ENCODE results near the gene RPS6KC1. TPM values are rescaled to one million over a fixed set of nuclear protein-coding genes. Genes with fewer than 3 reads are reported as not detected.

Gene RPS6KC1, protein sequence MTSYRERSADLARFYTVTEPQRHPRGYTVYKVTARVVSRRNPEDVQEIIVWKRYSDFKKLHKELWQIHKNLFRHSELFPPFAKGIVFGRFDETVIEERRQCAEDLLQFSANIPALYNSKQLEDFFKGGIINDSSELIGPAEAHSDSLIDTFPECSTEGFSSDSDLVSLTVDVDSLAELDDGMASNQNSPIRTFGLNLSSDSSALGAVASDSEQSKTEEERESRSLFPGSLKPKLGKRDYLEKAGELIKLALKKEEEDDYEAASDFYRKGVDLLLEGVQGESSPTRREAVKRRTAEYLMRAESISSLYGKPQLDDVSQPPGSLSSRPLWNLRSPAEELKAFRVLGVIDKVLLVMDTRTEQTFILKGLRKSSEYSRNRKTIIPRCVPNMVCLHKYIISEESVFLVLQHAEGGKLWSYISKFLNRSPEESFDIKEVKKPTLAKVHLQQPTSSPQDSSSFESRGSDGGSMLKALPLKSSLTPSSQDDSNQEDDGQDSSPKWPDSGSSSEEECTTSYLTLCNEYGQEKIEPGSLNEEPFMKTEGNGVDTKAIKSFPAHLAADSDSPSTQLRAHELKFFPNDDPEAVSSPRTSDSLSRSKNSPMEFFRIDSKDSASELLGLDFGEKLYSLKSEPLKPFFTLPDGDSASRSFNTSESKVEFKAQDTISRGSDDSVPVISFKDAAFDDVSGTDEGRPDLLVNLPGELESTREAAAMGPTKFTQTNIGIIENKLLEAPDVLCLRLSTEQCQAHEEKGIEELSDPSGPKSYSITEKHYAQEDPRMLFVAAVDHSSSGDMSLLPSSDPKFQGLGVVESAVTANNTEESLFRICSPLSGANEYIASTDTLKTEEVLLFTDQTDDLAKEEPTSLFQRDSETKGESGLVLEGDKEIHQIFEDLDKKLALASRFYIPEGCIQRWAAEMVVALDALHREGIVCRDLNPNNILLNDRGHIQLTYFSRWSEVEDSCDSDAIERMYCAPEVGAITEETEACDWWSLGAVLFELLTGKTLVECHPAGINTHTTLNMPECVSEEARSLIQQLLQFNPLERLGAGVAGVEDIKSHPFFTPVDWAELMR
- 18.5 and 27.2 TPM in 2 replicates for total RNA-seq (2014; rRNA removed; shearing (Covaris generic))

GRCh38 chr1:213051127-213051880 lies at the start of gene RPS6KC1:
Gene RPS6KC1 (plus strand): TSS chr1:213051241. CDS start chr1:213051405, 164 bp downstream.

GRCh38 chr1:213015099-213016050 lies 35.7 kb upstream of the RPS6KC1 start, which contains the start of gene ANGEL2:
Gene ANGEL2 (minus strand): TSS chr1:213015867. CDS start chr1:213015671, 196 bp downstream.

Other genes with a start within 250 kb of the RPS6KC1 start
- gene SPATA45, start 203.6 kb upstream of the RPS6KC1 start, total RNA-seq (2014; rRNA removed; shearing (Covaris generic)): not detected in 2 replicates
- 11.7 and 13.0 TPM in 2 replicates for gene FLVCR1, start 193.0 kb upstream of the RPS6KC1 start, total RNA-seq (2014; rRNA removed; shearing (Covaris generic))
- gene VASH2, start 100.7 kb upstream of the RPS6KC1 start, total RNA-seq (2014; rRNA removed; shearing (Covaris generic)): 0.60 and 2.1 TPM in 2 replicates
- 39.9 and 44.6 TPM in 2 replicates for gene ANGEL2, start 35.4 kb upstream of the RPS6KC1 start, total RNA-seq (2014; rRNA removed; shearing (Covaris generic))